ENCODE results near the gene TPK1. TPM values are rescaled to one million over a fixed set of nuclear protein-coding genes. Genes with fewer than 3 reads are reported as not detected.

The TPK1 gene
- polyA plus RNA-seq, 1 donor from 2014 or later, result 3.5 TPM

DNA sequence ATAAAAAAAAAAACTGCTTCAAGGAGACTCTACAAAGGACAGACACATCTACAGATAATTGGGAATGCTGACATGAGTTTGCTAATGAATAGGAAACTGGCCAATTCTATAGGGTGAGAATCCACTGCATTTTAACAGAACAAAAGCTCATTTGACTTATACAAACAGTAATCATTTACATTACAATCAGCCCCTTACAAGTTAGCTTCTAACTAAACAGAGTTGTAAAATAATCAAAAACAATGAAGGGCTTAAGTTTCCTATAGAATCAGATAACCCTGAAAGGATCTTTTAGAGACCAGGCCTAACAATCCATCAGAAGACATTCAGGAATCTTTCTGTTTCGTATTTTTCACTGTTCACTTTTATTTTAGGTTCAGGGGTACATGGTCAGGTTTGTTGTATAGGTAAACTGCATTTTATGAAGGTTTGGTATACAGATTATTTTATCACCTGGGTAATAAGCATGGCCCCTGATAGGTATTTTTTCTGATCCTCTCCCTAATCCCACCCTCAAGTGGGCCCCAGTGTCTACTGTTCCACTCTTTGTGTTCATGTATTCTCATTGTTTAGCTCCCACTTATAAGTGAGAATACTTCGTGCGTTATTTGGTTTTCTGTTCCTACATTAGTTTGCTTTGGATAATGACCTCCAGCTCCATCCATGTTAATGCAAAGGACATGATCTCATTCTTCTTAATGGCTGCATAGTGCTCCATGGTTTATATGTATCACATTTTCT, 301.0 kb downstream of the TPK1 start:
- TF ChIP-seq POLR2AphosphoS5 (IDR thresholded peaks at IDR 0.05), result no peak
- no peak for TF ChIP-seq MXI1 (conservative IDR thresholded peaks at IDR 0.05; ENCODE audit: poor library complexity, severe bottlenecking)
- no peak for TF ChIP-seq TAF1 (IDR thresholded peaks at IDR 0.05; ENCODE audit: low read depth)
- no peak for TF ChIP-seq REST (IDR thresholded peaks at IDR 0.05; ENCODE audit: borderline replicate concordance)
- TF ChIP-seq CTCF (IDR thresholded peaks at IDR 0.05; ENCODE audit: poor library complexity, severe bottlenecking), result no peak
- TF ChIP-seq RAD21 (conservative IDR thresholded peaks at IDR 0.05), result no peak
- H3F3A ChIP-seq (ENCODE audit: insufficient read depth, low read length, poor library complexity, severe bottlenecking), result no peaks in the 10 kb centered on the region
- no peaks in the 10 kb centered on the region for H3K27me3 ChIP-seq (ENCODE audit: insufficient read depth, low read depth, low read length)
- no peaks in the 10 kb centered on the region for H3K36me3 ChIP-seq (ENCODE audit: insufficient read depth, low read length)
- H3K4me3 ChIP-seq (ENCODE audit: low read length), result no peak overlapping the region
- H3K9ac ChIP-seq (ENCODE audit: low read length), result no peak overlapping the region
- H2AFZ ChIP-seq (ENCODE audit: low read depth, low read length), result no peak overlapping the region
- peaks cover 3% of the 10 kb centered on the region for H3K9me3 ChIP-seq (ENCODE audit: low read length)
- no peak overlapping the region for H3K4me2 ChIP-seq (ENCODE audit: low read length)
- no peaks in the 10 kb centered on the region for H4K20me1 ChIP-seq (ENCODE audit: insufficient read depth)
- H3K79me2 ChIP-seq (replicated peaks; ENCODE audit: insufficient read depth, low read length), result no peaks in the 10 kb centered on the region
- no peaks in the 10 kb centered on the region for H3K9me2 ChIP-seq (ENCODE audit: insufficient read depth, low read length)
- H3K27ac ChIP-seq (ENCODE audit: low read length), result no peak overlapping the region

DNA sequence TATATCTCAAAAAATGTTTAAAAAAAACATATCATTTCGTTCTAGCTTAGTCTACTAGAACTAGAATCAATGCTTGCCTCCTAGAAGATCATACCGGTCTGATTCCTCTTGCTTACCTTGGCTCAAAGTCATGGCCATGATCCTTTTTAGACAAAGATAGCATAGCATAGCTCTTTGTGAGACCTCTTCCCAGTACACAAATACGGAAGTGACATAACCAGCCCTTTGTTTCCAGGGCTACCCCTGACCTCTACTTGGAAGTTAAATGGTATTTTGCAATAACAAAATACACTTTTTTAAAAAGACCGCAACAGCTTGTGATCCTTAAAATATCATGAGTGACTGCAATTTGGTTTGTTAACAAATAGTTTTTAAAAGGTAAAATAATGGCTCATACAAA, 301.7 kb downstream of the TPK1 start:
- Histone ChIP-seq H3K9me2 (ENCODE audit: insufficient read depth, low read length) (no peaks in the 10 kb centered on the region), H3K9me3 (ENCODE audit: low read length) (peaks cover 3% of the 10 kb centered on the region), H3K27me3 (ENCODE audit: insufficient read depth, low read depth, low read length) (no peaks in the 10 kb centered on the region), H3K36me3 (ENCODE audit: insufficient read depth, low read length) (no peaks in the 10 kb centered on the region), H3K4me2 (ENCODE audit: low read length) (no peak overlapping the region), H3K27ac (ENCODE audit: low read length) (no peak overlapping the region), H4K20me1 (ENCODE audit: insufficient read depth) (no peaks in the 10 kb centered on the region), H3K4me3 (ENCODE audit: low read length) (no peak overlapping the region), H2AFZ (ENCODE audit: low read depth, low read length) (no peak overlapping the region), H3F3A (ENCODE audit: insufficient read depth, low read length, poor library complexity, severe bottlenecking) (no peaks in the 10 kb centered on the region), H3K79me2 (replicated peaks; ENCODE audit: insufficient read depth, low read length) (no peaks in the 10 kb centered on the region), H3K9ac (ENCODE audit: low read length) (no peak overlapping the region)
- TF ChIP-seq EP300 (conservative IDR thresholded peaks at IDR 0.05; ENCODE audit: poor library complexity, severe bottlenecking) (no peak), TAF1 (IDR thresholded peaks at IDR 0.05; ENCODE audit: low read depth) (no peak), RAD21 (conservative IDR thresholded peaks at IDR 0.05) (no peak), POLR2AphosphoS5 (IDR thresholded peaks at IDR 0.05) (no peak), REST (IDR thresholded peaks at IDR 0.05; ENCODE audit: borderline replicate concordance) (no peak), SMC3 (conservative IDR thresholded peaks at IDR 0.05; ENCODE audit: poor library complexity) (no peak), EZH2 (IDR thresholded peaks at IDR 0.05; ENCODE audit: borderline replicate concordance, insufficient read depth, low read length, poor library complexity, severe bottlenecking) (no peak)
